Measurements from ENCODE around the gene GPATCH2L.

DNA sequence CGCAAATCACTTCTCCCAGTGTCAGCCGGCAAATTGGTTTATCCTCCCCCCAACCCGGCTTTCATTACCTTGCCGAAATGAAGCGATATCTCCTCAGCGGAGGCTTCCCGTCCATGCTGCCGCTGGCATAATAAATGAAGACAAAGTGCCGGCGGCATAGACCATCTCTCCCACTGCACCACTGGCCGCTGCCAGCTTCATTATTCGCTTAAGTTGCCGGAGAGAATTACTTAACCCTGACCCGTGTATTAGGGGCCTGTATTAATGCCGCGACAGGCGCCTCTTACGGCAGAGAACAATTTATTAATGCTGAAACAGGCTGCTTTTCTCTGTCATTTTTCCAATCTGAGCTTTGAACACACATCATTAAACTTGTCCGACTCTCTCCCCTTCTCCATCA is 17.5 kb upstream of the GPATCH2L start:
- TF ChIP-seq, protein P1, sequence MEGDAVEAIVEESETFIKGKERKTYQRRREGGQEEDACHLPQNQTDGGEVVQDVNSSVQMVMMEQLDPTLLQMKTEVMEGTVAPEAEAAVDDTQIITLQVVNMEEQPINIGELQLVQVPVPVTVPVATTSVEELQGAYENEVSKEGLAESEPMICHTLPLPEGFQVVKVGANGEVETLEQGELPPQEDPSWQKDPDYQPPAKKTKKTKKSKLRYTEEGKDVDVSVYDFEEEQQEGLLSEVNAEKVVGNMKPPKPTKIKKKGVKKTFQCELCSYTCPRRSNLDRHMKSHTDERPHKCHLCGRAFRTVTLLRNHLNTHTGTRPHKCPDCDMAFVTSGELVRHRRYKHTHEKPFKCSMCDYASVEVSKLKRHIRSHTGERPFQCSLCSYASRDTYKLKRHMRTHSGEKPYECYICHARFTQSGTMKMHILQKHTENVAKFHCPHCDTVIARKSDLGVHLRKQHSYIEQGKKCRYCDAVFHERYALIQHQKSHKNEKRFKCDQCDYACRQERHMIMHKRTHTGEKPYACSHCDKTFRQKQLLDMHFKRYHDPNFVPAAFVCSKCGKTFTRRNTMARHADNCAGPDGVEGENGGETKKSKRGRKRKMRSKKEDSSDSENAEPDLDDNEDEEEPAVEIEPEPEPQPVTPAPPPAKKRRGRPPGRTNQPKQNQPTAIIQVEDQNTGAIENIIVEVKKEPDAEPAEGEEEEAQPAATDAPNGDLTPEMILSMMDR (IDR thresholded peaks at IDR 0.05): no peak
- no peak for TF ChIP-seq POLR2AphosphoS5 (IDR thresholded peaks at IDR 0.05)
- TF ChIP-seq POLR2A (IDR thresholded peaks at IDR 0.05): no peak

Data from suprapubic skin (tissue), 4 donors.